Pancreas (tissue), 10 donors: ENCODE data around the gene FAM221B. TPM values are rescaled to one million over a fixed set of nuclear protein-coding genes. Genes with fewer than 3 reads are reported as not detected.
A peak's percentile ranks its signal among the peaks of the same experiment; 100 is the strongest.

Experiments used
- ATAC-seq, 4 donors: fragments of 200-7000 bp; cut with Tn5 transposase; one replicate each; pipeline versions ENCODE4 v1.8.0 to v1.9.1; 2020; ENCODE audit warnings: mild to moderate bottlenecking in 4 of 4, moderate library complexity in 4 of 4
- DNase-seq, 6 donors: peaks; one replicate each; pipeline ENCODE4 v3.0.0-alpha.2; 2020
- FAIRE-seq: peaks from 2 replicates; lab custom pipeline; 2012; peaks lifted over from hg19 to GRCh38; lab: Jason Lieb, UNC
- H3K27ac ChIP-seq, 4 donors: fragments of 200-600 bp; sonication (generic); 1 replicate in 3 of 4; 2 replicates in 1 of 4; pipeline versions ENCODE4 v1.5.0 to v1.8.0; 2020
- H3K27me3 ChIP-seq, 4 donors: fragments of 200-600 bp; one replicate each; pipeline ENCODE4 v1.8.0; 2021
- H3K36me3 ChIP-seq, 3 donors: fragments of 200-600 bp; sonication (generic) in 1 of 3; one replicate each; pipeline versions ENCODE4 v1.5.0 to v1.8.0; 2020 to 2021
- H3K4me1 ChIP-seq, 3 donors: fragments of 200-600 bp; one replicate each; pipeline ENCODE4 v1.8.0; 2021
- H3K4me3 ChIP-seq, 4 donors: fragments of 200-600 bp; sonication (generic) in 2 of 4; one replicate each; pipeline versions ENCODE4 v1.5.0 to v1.8.0; 2020 to 2021
- H3K9me3 ChIP-seq, 4 donors: fragments of 200-600 bp; one replicate each; pipeline ENCODE4 v1.8.0; 2021
- CTCF ChIP-seq, 4 donors: fragments of 200-600 bp; sonication (generic) in 3 of 4; IDR thresholded peaks; one replicate each; pipeline versions ENCODE4 v1.5.0 to v1.8.0; 2021; ENCODE audit warnings: antibody characterized with exemption in 4 of 4
- WGBS, 2 donors: extraction: QIAGEN DNeasy Blood & Tissue Kit; methylation state at CpG; one replicate each; pipeline ENCODE4 v1.1.7; 2013; 5-methylcytosine and 5-hydroxymethylcytosine counted together
- intact Hi-C, 3 donors: fragments of 100-400 bp; cut with DNase I; formaldehyde crosslinking; loops; one replicate each; pipeline versions ENCODE4 v1.11.1 to v1.14.2; 2022
- polyA plus RNA-seq, 2 donors: library from polyadenylated mRNA; stranded (reverse); fragments of 200-250 nt; gene quantifications; one replicate each; pipeline ENCODE4 v1.2.3, GENCODE V29; 2013
- total RNA-seq, 6 donors: library from RNA; stranded (reverse); fragmentation: NEBNext Ultra II Directional in 4 of 6; extraction: Animal tissue kit (Norgen Biotek cat#: 25700) in 4 of 6; gene quantifications; one replicate each; pipeline versions ENCODE4 v1.2.1 to v1.2.4, GENCODE V29; 2021 to 2023
- donor health status: healthy with polysubstance abuse.
- donor health status: DM: no; HTN: no; CAD: no; lungs with moderate emphysema.
- donor health status: DM: no; HTN: no; CAD: no.
- donor health status: control.
- donor health status: control.
- donor health status: Bipolar disorder and iron deficiency.
- donor health status: DM: yes; HTN: yes; CAD: no.
- donor health status: DM: no; HTN: no; CAD: no.
- donor health status: DM: no; HTN: no; CAD: no.
- donor health status: DM: yes; HTN: yes; CAD: no.

The FAM221B gene
- total and polyA plus RNA-seq, 8 donors = 0.11 TPM; not detected in 7

- Histone ChIP-seq H3K36me3 (peaks cover 0 to 11% (median 0%) of the 10 kb centered on the region in 3 donors), H3K9me3 (no peaks in the 10 kb centered on the region), H3K4me1 (no peaks in the 10 kb centered on the region), H3K27ac (no peak overlapping the region), H3K4me3 (no peak overlapping the region), H3K27me3 (no peaks in the 10 kb centered on the region)
- no peak for ATAC-seq
- no peak for FAIRE-seq
- 79 to 91% methylated on average over 2 of the region's 2 CpGs for WGBS, 2 donors
- TF ChIP-seq CTCF (IDR thresholded peaks at IDR 0.05) = no peak
- intact Hi-C loops = no loop called here
- DNase-seq = no peak
Measured at GRCh38 chr9:35852267-35852815, 23.8 kb upstream of the FAM221B start.

GRCh38 chr9:35847792-35848572, 19.4 kb upstream of the FAM221B start:
- FAIRE-seq (no peak), ATAC-seq (peak in 1 of 4 donors; percentile 29), DNase-seq (no peak)
- intact Hi-C loops = no loop called here
- H3K9me3 ChIP-seq = no peaks in the 10 kb centered on the region
- WGBS, 2 donors = 88 to 90% methylated on average over 4 of the region's 4 CpGs
- TF ChIP-seq CTCF (IDR thresholded peaks at IDR 0.05) = no peak
- no peak overlapping the region for H3K4me3 ChIP-seq
- H3K4me1 ChIP-seq = peaks cover 0 to 13% (median 0%) of the 10 kb centered on the region in 3 donors
- peaks cover 0 to 16% (median 0%) of the 10 kb centered on the region in 3 donors for H3K36me3 ChIP-seq
- no peak overlapping the region for H3K27ac ChIP-seq
- H3K27me3 ChIP-seq = no peaks in the 10 kb centered on the region

- Histone ChIP-seq H3K27me3 (no peaks in the 10 kb centered on the region), H3K4me1 (peaks cover 0 to 13% (median 0%) of the 10 kb centered on the region in 3 donors), H3K36me3 (peaks cover 0 to 16% (median 0%) of the 10 kb centered on the region in 3 donors), H3K9me3 (no peaks in the 10 kb centered on the region), H3K27ac (peak overlapping the region in 1 of 4 donors; percentile 30), H3K4me3 (peak overlapping the region in 2 of 4 donors; percentile 1 to 7)
- peak in 3 of 4 donors; percentile 22 to 77 (median 41) for ATAC-seq
- no peak for FAIRE-seq
- no peak for TF ChIP-seq CTCF (IDR thresholded peaks at IDR 0.05)
- intact Hi-C loops = no loop called here
- 70 to 72% methylated on average over 52 to 53 of the region's 53 CpGs for WGBS, 2 donors
- peak in 1 of 6 donors; percentile 43 for DNase-seq
Measured at GRCh38 chr9:35845824-35846771, 17.6 kb upstream of the FAM221B start.

- intact Hi-C loops = no loop called here
- DNase-seq = peak in 1 of 6 donors; percentile 70
- H3K4me1 ChIP-seq = peaks cover 0 to 13% (median 0%) of the 10 kb centered on the region in 3 donors
- peak overlapping the region in 2 of 4 donors; percentile 30 to 35 for H3K27ac ChIP-seq
- peak; percentile 91 for FAIRE-seq
- peak; percentile 54 to 84 (median 72) for ATAC-seq
- no peaks in the 10 kb centered on the region for H3K27me3 ChIP-seq
- WGBS, 2 donors = 50% methylated on average over 7 of the region's 7 CpGs
- no peaks in the 10 kb centered on the region for H3K9me3 ChIP-seq
- H3K4me3 ChIP-seq = no peak overlapping the region
- TF ChIP-seq CTCF (IDR thresholded peaks at IDR 0.05) = no peak
- peaks cover 0 to 16% (median 0%) of the 10 kb centered on the region in 3 donors for H3K36me3 ChIP-seq
Measured at GRCh38 chr9:35844628-35845270, 16.2 kb upstream of the FAM221B start.
